HG03520 (cell line): ENCODE results near the gene LTC4S.

Experiments
- ATAC-seq: cut with Tn5 transposase; IDR thresholded peaks from one replicate; pipeline ENCODE4 v1.9.1; 2021; ENCODE audit warnings: mild to moderate bottlenecking, moderate library complexity; ENCODE audit not compliant: unreplicated experiment

The LTC4S gene

DNA sequence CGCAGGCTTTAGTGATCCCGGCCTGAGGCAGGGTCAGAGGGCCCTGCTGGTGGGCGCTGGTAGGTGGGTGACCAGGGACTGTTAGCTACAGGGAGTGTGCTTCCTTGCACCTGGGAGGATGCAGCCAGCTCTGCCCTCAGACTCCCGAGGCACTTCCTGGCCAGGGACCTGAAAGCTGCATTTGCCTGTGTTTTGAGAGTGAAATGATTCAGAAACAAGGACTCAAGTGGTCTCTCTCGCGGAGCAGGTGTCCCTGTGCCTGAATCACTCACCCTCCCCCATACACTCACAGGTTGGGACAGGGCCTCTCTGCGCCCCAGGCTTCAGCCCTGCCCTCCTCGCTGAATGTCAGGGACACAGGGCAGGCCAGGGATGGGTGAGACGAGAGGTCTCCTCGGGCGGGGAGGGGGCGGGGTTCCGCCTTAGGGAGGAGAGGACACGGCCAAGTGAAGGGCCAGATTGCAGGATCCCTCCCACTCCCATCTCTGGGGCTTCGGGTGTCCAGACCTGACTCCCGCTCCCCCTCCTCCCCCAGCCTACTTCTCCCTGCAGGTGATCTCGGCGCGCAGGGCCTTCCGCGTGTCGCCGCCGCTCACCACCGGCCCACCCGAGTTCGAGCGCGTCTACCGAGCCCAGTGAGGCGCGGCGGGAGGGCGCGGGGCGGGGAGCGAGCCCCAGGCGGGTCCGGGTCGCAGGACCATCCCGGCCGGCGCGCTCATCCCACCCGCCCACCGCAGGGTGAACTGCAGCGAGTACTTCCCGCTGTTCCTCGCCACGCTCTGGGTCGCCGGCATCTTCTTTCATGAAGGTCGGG is 1.5 kb downstream of the LTC4S start:
- ATAC-seq: no peak

DNA sequence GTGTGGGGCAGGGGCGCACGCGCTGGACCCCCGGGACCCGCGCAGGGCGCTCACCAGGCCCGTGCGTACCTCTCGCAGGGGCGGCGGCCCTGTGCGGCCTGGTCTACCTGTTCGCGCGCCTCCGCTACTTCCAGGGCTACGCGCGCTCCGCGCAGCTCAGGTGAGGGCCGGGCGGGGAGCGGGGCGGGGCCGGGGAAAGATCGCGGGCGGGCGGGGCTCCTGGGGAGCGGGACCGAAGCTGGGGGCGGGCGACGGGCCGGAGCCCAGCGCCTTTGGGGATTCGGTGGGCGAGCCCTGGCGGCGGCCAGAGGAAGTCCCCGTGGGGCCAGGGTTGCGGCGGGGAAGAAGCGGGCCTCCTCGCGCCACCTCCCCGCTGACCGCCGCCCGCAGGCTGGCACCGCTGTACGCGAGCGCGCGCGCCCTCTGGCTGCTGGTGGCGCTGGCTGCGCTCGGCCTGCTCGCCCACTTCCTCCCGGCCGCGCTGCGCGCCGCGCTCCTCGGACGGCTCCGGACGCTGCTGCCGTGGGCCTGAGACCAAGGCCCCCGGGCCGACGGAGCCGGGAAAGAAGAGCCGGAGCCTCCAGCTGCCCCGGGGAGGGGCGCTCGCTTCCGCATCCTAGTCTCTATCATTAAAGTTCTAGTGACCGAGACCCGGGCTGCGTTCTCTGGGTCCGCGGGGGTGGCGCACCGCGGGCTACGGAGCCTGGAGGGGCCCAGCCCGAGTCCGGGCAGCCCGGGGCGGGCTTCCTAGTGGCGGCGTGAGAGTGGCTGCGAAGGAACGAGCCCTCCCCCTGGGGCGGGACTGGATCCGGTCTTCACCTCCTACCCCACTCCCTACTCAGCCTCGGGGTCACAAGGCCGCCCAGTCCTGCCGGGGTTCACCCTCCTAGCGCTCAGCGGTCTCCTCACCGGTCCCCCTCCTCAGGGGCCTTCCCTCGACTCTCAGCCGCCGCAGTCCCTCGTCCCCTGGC is 2.4 kb downstream of the LTC4S start:
- peak; percentile 64 for ATAC-seq

DNA sequence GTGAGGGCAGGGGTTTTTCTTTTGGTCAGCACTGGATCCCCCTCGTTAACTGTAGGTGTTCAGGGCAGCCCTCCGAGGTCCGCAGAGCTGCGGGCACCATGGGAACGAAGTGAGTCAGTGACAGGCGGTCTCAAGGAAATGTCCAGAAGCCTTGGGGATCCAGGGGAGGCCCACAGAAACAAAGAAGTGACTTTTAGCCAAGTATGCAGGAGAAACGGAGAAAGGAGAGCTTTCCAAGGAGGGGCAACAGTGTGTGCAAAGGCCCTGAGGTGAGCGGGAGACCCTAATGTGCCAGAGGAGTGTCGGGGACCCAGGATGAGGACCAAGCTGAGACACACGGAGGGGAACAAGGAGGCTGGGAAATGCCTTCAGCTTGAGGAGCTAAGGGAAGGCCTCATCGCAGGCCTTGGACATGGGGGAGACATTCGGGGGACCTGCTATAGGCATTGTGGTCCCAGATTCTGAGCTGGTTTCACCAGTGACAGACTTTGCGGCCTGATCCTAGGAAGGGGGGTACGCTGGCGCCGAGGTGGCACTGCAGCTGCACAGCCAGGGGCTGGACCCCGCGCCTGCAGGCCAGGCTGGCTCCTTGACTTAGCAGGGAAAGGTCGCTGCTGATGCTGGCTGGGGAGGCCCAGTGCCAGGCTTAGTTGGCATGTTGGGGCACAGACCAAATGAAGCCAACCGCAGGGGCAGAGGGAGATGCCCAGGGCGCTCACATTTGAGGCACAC is 3.3 kb downstream of the LTC4S start:
- no peak for ATAC-seq

- ATAC-seq: no peak
Observed at GRCh38 chr5:179797741-179798140, 4.0 kb downstream of the LTC4S start.

- no peak for ATAC-seq
Observed at GRCh38 chr5:179798144-179798770, 4.5 kb downstream of the LTC4S start.

GRCh38 chr5:179798771-179799643 is 5.2 kb downstream of the LTC4S start:
- no peak for ATAC-seq

- ATAC-seq: no peak
Observed at GRCh38 chr5:179799644-179799973, 5.8 kb downstream of the LTC4S start.

DNA sequence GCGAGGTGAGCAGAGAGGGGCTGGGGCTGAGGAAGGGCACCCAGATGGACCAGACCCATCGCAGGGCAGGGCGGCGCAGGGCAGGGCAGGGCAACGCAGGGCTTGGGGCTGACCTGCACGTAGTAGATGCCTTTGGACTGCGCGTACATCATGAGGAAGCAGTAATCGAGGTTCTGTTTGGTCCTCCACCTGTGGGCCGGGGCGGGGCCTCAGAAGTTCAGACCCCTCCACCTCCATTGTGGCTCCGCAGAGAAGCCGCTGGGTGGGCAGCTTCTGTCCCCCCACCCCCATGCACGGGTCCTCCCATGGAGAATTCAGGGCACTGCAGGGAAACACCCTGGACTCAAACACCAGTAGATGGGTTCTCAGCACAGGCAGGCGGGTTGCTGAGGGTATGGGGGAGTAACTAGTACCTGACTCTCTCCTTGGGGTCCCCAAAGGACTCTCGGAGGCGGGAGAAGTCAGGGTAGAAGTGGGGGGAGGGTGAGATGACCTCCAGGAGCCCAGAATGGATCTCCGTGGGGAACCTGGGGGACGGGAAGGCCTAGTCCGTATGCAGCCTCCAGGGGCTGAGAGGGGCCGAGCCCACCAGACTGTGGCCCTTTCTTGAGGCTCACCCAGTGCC is 6.4 kb downstream of the LTC4S start:
- no peak for ATAC-seq

DNA sequence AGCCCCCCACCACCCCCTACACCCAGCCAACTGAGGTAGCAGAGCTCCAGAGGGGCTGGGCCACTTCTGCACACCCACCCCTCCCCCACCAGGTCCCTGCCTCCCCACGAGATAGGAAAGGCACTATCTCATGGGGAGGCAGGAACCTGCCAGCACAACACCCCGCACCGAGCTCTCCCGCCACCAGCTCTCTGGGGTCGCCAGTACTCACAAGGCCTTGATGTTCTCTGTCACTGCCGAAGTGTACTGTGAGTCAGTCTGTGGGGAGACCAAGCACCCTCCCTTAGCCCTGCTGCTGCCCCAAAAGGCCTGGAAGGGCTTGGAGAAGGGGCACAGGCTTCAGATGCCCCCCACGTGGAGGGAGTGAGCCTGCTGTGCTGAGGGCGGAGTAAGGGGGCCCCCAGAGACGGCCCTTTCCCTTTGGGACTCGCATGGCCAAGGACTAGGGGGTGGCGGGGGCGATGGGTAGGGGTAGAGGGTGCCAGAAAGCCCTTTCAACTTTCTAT is 7.0 kb downstream of the LTC4S start:
- no peak for ATAC-seq

DNA sequence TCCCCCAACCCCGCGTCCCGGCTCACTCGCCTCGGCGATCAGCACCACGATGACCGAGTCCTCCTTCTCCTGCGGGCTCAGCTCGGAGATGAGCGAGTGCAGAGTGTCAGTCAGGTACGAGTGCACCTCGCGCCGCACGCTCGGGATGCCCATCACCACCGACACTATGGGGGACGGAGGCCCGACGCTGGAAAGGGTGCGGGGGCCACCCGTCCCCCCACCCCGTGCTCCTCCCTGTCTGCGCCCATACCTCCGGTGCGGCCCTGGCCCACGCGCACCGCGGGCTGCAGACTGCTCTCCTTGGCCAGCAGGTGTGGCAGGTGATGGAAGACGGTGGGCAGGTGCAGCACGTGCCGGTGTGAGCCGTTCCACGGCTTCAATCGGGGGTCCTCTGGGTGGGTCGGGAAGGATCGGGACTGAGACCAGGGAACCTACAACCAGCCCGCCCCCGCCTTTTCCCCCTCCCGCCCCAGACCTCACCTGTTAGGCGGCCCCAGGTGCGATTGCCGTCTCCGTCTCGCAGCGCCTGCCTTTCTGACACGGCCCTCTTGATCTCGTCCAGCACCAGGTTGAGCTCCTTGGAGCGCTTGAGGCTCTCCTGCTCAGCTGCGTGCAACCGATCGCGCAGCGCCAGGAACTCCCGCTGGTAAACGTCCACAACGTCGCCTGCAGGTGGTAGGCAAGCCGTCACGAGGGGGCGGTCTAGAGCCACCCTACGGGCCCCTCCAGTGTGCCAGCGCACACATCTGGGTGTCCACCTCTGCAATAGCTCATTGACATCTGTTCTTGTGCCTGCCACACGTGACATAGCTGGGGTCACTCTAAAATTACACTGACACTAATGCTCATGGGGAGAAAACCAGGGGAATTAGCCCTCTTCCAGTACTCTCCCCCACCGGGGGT is 7.8 kb downstream of the LTC4S start:
- ATAC-seq: no peak

GRCh38 chr5:179802207-179802883 is 8.6 kb downstream of the LTC4S start:
- no peak for ATAC-seq

- no peak for ATAC-seq
Observed at GRCh38 chr5:179802950-179803562, 9.3 kb downstream of the LTC4S start.

DNA sequence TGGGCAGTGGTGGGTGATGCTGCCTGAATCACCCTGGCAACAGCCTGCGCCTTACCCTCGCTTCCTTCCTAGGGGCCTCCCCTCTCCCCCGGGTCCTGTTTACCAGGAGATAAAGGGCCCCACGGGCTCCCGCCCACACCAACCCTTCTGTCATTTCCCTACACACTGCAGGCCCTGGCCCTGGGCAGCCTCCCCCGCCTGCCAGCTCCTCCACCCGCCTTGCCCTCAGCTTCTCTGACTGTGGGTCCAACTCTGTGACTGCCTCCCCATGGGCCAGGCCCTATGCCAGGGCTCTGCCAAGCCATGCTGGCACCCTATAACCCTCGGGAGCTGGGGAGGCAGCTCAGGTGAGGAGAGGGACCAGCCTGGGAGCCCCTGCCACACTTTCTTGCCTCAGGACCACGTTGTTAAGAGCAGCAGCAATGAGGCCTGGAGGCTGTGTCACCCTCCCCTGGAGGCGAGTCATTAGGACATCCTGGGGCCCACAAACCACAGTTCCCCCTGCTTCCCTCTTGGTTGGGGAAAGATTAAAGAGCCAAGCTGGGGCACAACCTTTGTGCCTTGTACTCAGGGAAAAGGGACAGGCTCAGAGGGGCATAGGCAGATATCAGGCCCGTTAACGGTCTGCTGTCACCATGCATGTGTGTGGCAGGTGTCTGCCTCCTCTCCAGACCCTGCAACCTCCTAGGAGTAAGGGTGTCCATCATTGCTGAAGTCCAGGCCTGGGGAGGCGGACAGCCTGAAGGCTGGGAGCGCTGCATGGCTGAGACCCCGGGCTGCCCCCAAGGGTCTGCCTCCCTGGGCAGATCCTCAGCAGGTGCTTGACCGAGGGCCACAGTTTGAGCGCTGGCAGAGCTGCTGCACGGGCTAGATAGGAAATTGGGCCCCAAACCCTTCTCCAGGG is 10.1 kb downstream of the LTC4S start:
- no peak for ATAC-seq

DNA sequence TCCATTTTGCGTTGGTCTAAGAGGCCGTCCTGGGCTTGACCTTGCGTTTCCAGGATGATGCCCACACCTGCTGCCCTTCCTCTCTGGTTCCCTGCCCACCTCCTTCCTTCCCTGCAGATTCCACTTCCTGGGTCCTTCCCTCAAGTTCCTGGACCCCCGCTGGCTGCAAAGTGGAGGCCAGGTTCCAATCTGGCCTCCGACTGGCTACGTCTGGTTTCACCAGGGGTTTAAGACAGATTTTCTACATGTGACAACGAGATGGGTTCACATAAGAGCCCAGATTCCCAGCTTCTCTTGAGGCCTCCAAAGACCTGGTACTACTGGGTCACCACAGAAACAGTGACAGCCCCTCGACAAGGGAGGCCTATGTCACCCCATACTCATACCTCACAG is 10.8 kb downstream of the LTC4S start:
- no peak for ATAC-seq

- no peak for ATAC-seq
Observed at GRCh38 chr5:179805070-179805528, 11.3 kb downstream of the LTC4S start.
